HG03060 (cell line): ENCODE data around the gene RIN2.

Experiments
- ATAC-seq: cut with Tn5 transposase; IDR thresholded peaks from one replicate; pipeline ENCODE4 v1.9.1; 2021; ENCODE audit warnings: low read depth, moderate number of reproducible peaks; ENCODE audit not compliant: unreplicated experiment

RIN2 gene, protein sequence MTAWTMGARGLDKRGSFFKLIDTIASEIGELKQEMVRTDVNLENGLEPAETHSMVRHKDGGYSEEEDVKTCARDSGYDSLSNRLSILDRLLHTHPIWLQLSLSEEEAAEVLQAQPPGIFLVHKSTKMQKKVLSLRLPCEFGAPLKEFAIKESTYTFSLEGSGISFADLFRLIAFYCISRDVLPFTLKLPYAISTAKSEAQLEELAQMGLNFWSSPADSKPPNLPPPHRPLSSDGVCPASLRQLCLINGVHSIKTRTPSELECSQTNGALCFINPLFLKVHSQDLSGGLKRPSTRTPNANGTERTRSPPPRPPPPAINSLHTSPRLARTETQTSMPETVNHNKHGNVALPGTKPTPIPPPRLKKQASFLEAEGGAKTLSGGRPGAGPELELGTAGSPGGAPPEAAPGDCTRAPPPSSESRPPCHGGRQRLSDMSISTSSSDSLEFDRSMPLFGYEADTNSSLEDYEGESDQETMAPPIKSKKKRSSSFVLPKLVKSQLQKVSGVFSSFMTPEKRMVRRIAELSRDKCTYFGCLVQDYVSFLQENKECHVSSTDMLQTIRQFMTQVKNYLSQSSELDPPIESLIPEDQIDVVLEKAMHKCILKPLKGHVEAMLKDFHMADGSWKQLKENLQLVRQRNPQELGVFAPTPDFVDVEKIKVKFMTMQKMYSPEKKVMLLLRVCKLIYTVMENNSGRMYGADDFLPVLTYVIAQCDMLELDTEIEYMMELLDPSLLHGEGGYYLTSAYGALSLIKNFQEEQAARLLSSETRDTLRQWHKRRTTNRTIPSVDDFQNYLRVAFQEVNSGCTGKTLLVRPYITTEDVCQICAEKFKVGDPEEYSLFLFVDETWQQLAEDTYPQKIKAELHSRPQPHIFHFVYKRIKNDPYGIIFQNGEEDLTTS

DNA sequence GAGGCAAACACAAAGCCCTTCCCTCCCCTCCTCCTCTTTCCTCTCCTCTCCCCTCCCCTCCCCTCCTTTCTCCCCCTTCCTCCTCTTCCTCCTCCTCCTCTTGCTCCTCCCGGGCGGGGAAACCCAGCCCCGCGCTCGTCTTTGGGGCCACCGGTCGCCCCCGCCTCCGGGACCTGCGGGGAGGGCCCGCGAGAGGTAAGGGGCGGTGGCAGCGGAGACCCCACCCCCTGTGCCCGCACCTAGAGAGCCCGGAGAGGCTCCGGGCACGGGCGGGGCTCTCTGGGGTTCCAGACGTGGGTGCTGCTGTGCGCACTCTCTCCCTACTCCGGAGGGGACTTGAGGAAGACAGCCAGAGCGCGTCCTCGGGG lies at the start of gene RIN2:
RIN2 (plus strand) TSS at position 126 of the 368 bp plus-strand sequence. CDS start 131,344 bp downstream, outside the sequence.
- no peak for ATAC-seq

DNA sequence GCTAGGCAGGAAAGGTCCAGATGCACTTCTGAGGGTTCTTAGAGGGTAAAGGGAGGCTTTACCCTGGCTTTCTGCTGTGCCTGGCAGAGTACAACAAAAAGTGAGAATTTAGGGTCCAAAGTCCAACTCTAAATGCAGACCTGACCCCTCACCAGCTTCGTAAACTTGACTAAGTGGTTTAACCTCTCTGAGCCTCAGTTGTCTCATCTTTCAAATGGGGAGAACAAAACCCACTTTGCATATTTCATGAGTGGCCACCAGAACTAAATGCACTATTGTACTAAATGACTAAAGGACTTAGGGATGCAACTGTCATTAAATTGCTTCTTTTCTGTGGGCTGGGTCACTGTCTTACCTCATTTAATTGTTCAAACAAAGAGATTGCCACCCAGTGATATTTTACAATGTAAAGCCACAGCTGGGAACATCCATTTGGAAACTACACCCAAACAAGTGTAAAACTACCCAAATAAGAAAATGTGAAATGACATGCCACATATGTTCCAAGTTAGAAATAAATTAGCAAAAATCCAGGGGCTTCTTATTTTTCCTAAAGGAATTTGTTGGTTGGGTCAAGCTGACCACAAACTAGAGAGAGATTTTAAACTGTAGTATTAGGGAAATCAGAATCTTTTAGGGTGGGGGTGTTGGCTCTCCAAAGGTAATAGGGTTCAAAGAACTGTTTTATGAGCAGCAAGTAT lies 48.3 kb upstream of the RIN2 start:
- ATAC-seq, result no peak

DNA sequence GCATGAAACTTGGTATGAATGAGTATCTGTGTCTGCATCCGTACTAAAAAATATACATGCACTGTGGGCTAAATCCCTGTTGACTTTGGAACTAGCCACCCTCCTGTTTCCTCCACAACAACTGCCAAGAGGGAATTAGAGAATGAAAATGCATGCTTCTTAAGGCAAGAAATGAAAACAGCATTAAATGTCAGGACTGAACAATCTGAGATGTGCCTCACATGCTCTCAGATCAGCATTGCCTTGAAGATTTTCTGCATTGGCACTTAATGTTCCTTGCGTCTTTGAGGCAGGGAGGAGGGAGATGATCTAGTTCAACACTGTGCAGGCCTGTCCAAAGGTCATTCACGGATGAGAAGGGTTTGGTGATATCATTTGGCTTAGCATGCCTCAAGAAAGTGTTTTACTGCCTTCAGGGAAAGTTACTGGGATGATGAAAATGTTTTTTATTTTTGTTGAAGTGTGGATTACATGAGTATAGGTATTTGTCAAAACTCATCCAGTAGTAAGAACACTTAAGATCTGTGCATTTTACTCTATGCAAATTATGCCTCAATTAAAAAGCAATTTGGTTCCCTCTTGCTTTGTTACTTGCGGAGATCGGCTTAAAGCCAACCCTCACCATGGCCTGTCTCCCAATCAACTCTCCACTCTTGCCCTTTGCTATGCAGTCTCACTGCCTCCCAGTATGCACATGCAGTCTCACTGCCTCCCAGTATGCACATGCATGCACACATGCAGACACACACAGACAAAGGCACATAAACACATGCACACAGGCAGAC lies 47.5 kb upstream of the RIN2 start:
- no peak for ATAC-seq

DNA sequence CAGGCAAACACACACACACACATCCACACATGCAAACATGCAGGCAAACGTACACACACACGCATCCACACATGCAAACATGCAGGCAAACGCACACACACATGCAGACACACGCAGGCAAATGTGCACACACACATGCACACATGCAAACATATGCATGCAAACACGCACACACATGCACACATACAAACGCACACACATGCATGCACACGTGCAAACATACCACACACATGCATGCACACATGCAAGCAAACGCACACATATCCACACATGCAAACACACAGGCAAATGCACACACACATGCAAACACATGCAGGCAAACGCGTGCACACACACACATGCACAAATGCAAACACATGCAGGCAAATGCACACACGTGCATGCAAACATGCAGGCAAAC lies 46.9 kb upstream of the RIN2 start:
- ATAC-seq, result no peak

DNA sequence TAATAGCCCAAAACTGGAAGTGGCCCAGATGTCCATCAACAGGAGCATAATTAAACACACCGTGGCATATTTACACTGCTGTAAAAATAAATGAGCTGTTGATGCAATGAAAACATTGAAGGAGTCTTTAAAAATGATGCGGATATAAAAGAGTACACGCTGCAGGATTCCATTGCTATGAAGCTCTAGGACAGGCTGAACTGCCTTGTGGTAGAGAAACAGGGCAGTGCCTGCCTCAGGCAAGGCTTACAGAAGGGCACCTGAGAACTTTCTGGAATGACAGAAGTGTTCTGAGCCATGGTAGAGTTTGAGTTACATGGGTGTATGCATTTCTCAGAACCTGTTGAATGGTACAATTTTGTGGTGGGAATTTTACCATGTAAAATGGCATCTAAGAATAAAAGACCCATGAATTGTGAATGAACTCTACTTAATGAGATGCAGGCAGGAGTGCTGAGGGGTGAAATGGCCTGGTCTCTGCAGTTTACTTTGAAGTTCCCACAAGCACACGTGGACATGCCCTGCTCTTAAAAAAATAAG lies 45.3 kb upstream of the RIN2 start:
- ATAC-seq, result no peak

GRCh38 chr20:19713822-19714578 lies 44.1 kb upstream of the RIN2 start:
- ATAC-seq, result no peak

GRCh38 chr20:19714579-19714840 lies 43.5 kb upstream of the RIN2 start:
- no peak for ATAC-seq

DNA sequence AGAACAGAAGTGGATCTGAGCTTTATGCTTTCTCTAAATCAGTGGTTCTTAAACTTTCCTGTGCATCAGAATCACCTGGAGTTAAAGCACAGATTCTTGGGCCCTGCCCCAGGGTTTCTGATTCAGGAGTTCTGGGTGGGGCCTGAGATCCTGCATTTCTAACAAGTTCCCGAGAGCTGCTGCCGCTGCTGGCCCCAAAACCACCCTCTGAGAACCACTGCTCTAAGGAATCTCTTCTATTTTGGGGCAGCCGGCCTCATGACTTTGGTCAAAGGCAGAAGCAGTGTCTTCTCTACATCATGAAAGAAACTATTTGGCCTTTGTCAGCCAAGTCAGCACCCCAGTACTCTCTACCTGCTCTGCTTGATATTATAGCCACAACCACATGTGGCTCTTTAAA lies 42.1 kb upstream of the RIN2 start:
- no peak for ATAC-seq

DNA sequence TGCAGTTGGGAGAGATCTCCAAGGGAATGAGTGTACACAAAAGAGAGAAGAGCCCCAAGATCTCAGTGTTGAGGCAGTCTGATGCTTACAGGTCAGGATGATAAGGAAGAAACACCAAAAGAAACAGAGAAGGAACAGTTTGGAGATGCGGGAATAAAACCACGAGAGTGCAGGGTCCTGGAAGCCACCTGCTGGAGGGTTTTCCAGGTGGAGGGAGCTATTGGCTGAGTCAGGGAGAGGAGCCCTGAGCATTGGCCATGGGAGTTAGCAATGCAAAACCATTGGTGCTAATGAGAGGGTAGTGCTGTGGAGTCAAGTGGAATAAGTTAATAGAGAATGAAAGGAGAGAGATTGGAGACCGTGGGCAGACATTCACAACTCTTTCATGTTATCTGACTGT lies 39.2 kb upstream of the RIN2 start:
- no peak for ATAC-seq

- no peak for ATAC-seq
These were observed 37.1 kb upstream of the RIN2 start for GRCh38 chr20:19720991-19721390.

DNA sequence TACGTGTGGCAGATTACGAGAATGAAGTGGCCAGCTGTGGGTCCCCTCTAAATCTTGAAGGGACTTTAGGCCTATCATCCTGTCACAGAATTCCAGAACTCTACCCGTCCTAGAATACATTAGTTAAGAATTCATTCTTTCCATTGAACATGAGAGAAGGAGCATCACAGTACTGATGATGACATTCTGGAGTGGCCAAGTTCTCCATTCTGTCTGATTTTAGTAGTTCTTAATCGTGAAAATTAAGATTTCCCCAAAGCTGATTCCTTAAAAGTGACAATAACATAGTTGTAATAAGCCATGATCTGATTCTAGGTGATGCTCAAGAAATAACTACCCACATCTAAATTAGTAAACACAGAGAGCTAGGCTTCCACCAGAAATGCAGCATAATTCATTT lies 35.0 kb upstream of the RIN2 start:
- ATAC-seq, result no peak

GRCh38 chr20:19723813-19724430 lies 34.1 kb upstream of the RIN2 start:
- no peak for ATAC-seq

DNA sequence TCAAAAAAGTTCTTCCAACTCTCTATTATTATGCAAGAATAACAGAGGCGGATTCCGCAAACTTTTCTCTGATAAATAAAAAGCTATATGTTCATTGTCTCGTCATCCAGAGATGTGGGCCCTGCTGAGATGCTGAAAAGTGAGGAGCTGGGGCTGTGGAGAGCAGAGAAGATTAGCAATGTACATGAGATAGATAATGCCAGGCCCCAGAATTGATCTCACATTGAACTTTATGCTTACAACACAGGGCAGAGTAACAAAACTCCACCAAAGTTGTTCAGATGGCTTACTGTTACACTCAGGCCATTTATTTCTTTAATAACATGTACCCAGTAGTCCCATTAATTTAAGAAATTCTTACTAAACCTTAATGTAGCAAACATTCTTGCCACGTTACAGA lies 32.7 kb upstream of the RIN2 start:
- no peak for ATAC-seq

DNA sequence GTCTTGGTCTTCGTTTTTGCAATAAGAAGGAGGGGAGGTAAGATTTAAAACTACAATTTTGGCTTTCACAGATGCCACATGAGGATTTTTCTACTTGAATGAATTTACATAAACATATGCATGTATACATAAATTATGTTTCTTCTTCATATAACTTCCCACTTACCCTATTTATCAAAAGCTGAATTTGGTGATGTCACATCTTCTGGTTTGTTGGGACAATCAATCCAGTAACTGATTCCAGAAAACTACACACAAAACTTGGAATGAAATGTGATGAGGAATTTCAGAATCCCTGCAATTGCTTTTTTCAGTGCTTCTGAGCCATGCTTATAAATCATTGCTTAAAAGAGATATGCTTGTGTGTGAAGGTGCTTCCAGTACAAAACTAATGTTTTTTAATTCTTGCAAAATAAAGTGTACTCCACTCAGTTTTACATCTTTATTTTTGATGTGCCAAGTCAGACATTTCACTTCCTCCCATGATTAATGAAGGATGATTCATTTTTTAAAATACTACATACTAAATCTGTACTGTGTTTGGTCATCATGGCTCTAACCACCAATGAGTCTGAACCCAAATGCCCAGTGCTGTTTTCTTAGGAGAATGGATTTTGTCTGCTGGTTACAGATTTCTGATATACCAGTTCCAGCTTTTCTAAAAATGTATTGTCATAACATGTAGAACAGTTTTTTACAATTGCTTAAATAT lies 32.1 kb upstream of the RIN2 start:
- ATAC-seq, result no peak

DNA sequence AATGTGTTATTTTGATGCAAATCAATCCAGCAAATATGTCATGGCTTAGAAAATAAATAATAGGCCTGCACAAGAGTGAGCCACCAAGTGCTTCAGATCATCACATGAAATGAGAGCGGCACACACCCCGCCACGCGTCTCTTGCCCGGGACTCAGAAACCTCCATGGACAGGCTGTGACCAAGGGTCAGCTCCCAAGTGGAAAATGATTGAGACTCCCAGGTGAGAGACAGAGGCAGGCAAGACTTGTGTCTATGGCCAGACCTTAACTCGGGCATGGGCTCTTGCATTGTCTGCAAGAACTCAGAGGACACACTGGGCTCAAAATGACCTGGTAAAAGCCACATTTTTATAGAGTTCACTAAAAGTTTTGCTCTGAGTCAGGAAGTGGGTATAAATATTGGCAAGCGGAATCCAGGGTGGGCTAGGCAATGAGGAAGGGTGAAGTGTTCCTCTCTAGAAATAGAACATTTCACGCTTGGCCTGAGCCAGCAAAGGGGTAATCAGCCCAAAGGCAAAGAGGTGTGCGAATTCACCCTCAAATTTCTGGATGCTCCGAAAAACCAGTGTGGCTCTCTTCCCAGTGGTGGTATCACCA lies 30.7 kb upstream of the RIN2 start:
- ATAC-seq, result no peak

- no peak for ATAC-seq
These were observed 28.4 kb upstream of the RIN2 start for GRCh38 chr20:19729672-19730071.

- no peak for ATAC-seq
These were observed 27.4 kb upstream of the RIN2 start for GRCh38 chr20:19730706-19731105.

- no peak for ATAC-seq
These were observed 23.2 kb upstream of the RIN2 start for GRCh38 chr20:19734811-19735210.
